ENCODE results near the gene SEPTIN8.

GRCh38 chr5:132729896-132730295 lies 47.1 kb downstream of the SEPTIN8 start:
- no peak for TF ChIP-seq POLR2A (IDR thresholded peaks at IDR 0.05)
- TF ChIP-seq CTCF (IDR thresholded peaks at IDR 0.05), result no peak
- no peak for TF ChIP-seq POLR2AphosphoS5 (IDR thresholded peaks at IDR 0.05)
- no peak for TF ChIP-seq EP300 (IDR thresholded peaks at IDR 0.05)
